HL-60 (cell line): ENCODE measurements around the gene SPEF1.

Source experiments
- DNase-seq, 2 experiments: peaks; one replicate each; pipeline ENCODE4 v3.0.0-alpha.2; 2010 to 2020; ENCODE audit warnings: low read depth in 1 of 2, low spot score in 1 of 2
- H3K27ac ChIP-seq: fragments of 250-450 bp; sonication (Bioruptor Pico); replicated peaks from 2 replicates; pipeline ENCODE4 v1.5.1; 2020; ENCODE audit warnings: mild to moderate bottlenecking, moderate library complexity
- H3K27me3 ChIP-seq: fragments of 250-450 bp; sonication (Bioruptor Pico); 2 replicates; pipeline ENCODE4 v1.5.1; 2021; ENCODE audit warnings: mild to moderate bottlenecking, moderate library complexity; ENCODE audit not compliant: insufficient read depth, poor library complexity, severe bottlenecking
- H3K4me3 ChIP-seq: replicated peaks from 2 replicates; pipeline ENCODE4 v1.5.1; 2011; ENCODE audit warnings: mild to moderate bottlenecking, control low read depth, low read length; ENCODE audit not compliant: insufficient read depth
- CTCF ChIP-seq: IDR thresholded peaks from one replicate; pipeline ENCODE4 v1.5.1; 2011; ENCODE audit warnings: low read length, control low read depth, inconsistent platforms; ENCODE audit not compliant: insufficient read depth
- GABPA ChIP-seq: IDR thresholded peaks from 2 replicates; pipeline ENCODE4 v1.6.1; 2012; ENCODE audit warnings: low read depth
- POLR2AphosphoS5 ChIP-seq: IDR thresholded peaks from 2 replicates; pipeline ENCODE4 v1.6.1; 2012; ENCODE audit warnings: low read depth
- REST ChIP-seq: IDR thresholded peaks from 2 replicates; pipeline ENCODE4 v1.6.1; 2012; ENCODE audit warnings: low read depth; ENCODE audit not compliant: insufficient replicate concordance
- SPI1 ChIP-seq: IDR thresholded peaks from 2 replicates; pipeline ENCODE4 v1.6.1; 2012; ENCODE audit warnings: low read depth, mild to moderate bottlenecking, borderline replicate concordance

SPEF1 gene

DNA sequence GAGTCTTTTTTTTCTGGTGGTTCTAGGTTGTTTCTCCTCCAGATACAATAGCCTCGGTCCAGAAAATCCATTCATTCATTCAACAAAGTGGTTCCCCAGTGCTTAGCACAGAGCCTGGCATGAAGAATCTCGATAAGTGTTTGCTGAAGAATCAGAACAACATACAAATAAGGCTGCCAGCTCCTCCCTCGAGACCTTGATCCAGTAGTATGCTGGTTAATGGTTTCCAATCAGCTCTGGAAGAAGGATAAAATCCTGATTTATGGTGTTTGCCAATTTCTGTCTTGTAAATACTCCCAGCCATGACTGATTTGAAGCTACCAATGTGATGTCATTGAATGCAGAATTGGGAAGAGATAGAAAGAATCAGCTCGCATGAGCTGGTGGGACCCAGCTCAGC lies 45.5 kb downstream of the SPEF1 start:
- Histone ChIP-seq H3K27ac (no peak overlapping the region), H3K4me3 (no peak overlapping the region), H3K27me3 (peaks cover 25% of the 10 kb centered on the region)
- no peak for DNase-seq
- TF ChIP-seq REST (no peak), GABPA (no peak)

DNA sequence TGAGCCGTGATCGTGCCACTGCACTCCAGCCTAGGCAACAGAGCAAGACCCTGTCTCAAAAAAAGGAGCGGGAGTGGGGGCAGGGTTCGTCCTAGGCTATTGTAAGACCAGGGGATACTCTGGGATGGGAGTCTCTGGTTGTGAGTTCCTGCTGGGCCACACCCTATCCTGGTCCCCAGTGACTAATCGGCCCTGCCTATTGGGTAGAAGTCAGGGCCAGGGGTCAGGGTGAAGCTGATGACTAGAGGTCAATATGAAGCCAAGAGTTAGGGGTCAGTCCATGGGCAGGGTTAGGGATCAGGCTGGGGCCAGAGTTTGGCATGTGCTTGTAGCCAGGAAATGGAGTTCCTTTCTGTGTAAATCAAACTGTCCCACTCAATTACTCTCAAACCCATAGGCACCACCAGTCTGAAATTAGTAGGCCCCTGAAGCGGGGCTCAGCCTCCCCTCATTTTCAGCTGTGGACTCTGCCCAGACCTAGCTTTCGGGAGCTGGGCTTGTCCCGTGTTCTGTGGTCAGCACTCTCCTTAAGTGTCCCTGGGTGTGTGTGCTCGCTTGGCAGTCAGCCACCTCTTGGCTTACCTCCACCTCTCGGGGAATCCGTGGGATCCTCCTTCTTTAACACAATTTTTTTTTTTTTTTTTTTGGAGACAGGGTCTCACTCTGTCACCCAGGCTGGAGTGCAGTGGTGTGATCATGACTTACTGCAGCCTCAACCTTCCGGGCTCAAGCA lies 47.0 kb downstream of the SPEF1 start:
- Histone ChIP-seq H3K27ac (no peak overlapping the region), H3K27me3 (peaks cover 27% of the 10 kb centered on the region)
- DNase-seq = no peak

GRCh38 chr20:3733119-3733995 lies 47.9 kb downstream of the SPEF1 start:
- no peak overlapping the region for H3K4me3 ChIP-seq
- TF ChIP-seq CTCF = no peak
- no peak for TF ChIP-seq SPI1
- TF ChIP-seq POLR2AphosphoS5 = no peak
- no peak for TF ChIP-seq REST
- TF ChIP-seq GABPA = no peak
- H3K27ac ChIP-seq = no peak overlapping the region
- peaks cover 27% of the 10 kb centered on the region for H3K27me3 ChIP-seq
- DNase-seq = no peak

More for the DNA sequence above, 47.0 kb downstream of the SPEF1 start:
- no peak overlapping the region for H3K4me3 ChIP-seq
- TF ChIP-seq GABPA (no peak), POLR2AphosphoS5 (no peak), CTCF (no peak), SPI1 (no peak), REST (no peak)
